A673 (cell line): ENCODE measurements around the gene PJA1. TPM values are rescaled to one million over a fixed set of nuclear protein-coding genes. Genes with fewer than 3 reads are reported as not detected.

Experiments
- BruUV-seq: library from RNA; stranded (reverse); fragments of 400-500 nt; replicated peaks from 2 replicates; lab custom pipeline; 2021; lab: Mats Ljungman, UMichigan
- CTCF ChIA-PET: fragments of 300-600 bp; sonication (Branson Sonifier 250); formaldehyde crosslinking; loops from one replicate; lab custom pipeline; 2022; ENCODE audit warnings: antibody characterized with exemption; lab: Charles Lee
- POLR2A ChIA-PET: fragments of 300-600 bp; sonication (Branson Sonifier 250); formaldehyde crosslinking; loops from one replicate; lab custom pipeline; 2022; ENCODE audit warnings: antibody characterized with exemption; ENCODE audit not compliant: low non-redundant PET; lab: Charles Lee
- DNase-seq: peaks from one replicate; pipeline ENCODE4 v3.0.0-alpha.2; 2015; ENCODE audit warnings: low spot score
- H3K27ac ChIP-seq: fragments of 200-600 bp; sonication (generic); 2 replicates; pipeline ENCODE4 v1.5.1; 2016; ENCODE audit warnings: mixed run types, low read depth, mild to moderate bottlenecking, mixed read lengths, antibody characterized with exemption, low read length; ENCODE audit not compliant: poor library complexity, severe bottlenecking
- H3K27me3 ChIP-seq: fragments of 200-600 bp; sonication (generic); replicated peaks from 2 replicates; pipeline ENCODE4 v1.6.1; 2017; ENCODE audit warnings: mixed run types, low read depth, mild to moderate bottlenecking, mixed read lengths, antibody characterized with exemption, low read length; ENCODE audit not compliant: insufficient read depth, poor library complexity
- H3K36me3 ChIP-seq: fragments of 200-600 bp; sonication (generic); 2 replicates; pipeline ENCODE4 v1.6.1; 2016; ENCODE audit warnings: mixed run types, mild to moderate bottlenecking, mixed read lengths, antibody characterized with exemption, low read length; ENCODE audit not compliant: insufficient read depth, poor library complexity, severe bottlenecking
- H3K4me1 ChIP-seq: fragments of 200-600 bp; sonication (generic); 2 replicates; pipeline ENCODE4 v1.6.1; 2017; ENCODE audit warnings: mixed run types, mild to moderate bottlenecking, mixed read lengths, antibody characterized with exemption, low read length; ENCODE audit not compliant: insufficient read depth, poor library complexity, severe bottlenecking
- H3K4me3 ChIP-seq: fragments of 200-600 bp; sonication (generic); 2 replicates; pipeline ENCODE4 v1.5.1; 2016; ENCODE audit warnings: low read depth, mixed run types, mild to moderate bottlenecking, mixed read lengths, low read length; ENCODE audit not compliant: poor library complexity, severe bottlenecking
- H3K9me3 ChIP-seq: fragments of 200-600 bp; sonication (generic); 2 replicates; pipeline ENCODE4 v1.6.1; 2016; ENCODE audit warnings: mixed run types, low read depth, mild to moderate bottlenecking, mixed read lengths, antibody characterized with exemption, low read length; ENCODE audit not compliant: poor library complexity, severe bottlenecking
- EZH2 ChIP-seq: fragments of 200-600 bp; sonication (generic); IDR thresholded peaks from 2 replicates; pipeline ENCODE4 v1.6.1; 2017; ENCODE audit warnings: borderline replicate concordance, low read depth, mild to moderate bottlenecking, mixed read lengths, antibody characterized with exemption, low read length; ENCODE audit not compliant: poor library complexity, severe bottlenecking
- intact Hi-C: fragments of 100-400 bp; cut with micrococcal nuclease; formaldehyde crosslinking; loops from one replicate; pipeline ENCODE4 v1.10.0; 2022; ENCODE audit not compliant: unreplicated experiment
- total RNA-seq: library from RNA; stranded (reverse); gene quantifications from 2 replicates; pipeline ENCODE4 v1.2.3, GENCODE V29; 2021
- TF ChIP-seq, protein P1 (sequence below): fragments of 300-800, 200-600 bp; sonication (generic); conservative IDR thresholded peaks from 2 replicates; pipeline ENCODE4 v1.5.1; 2017; ENCODE audit warnings: low read depth, mild to moderate bottlenecking, antibody characterized with exemption, low read length, moderate library complexity, mixed read lengths

Gene PJA1
- total RNA-seq, 1 experiment from 2014 or later = 36.0 TPM

DNA sequence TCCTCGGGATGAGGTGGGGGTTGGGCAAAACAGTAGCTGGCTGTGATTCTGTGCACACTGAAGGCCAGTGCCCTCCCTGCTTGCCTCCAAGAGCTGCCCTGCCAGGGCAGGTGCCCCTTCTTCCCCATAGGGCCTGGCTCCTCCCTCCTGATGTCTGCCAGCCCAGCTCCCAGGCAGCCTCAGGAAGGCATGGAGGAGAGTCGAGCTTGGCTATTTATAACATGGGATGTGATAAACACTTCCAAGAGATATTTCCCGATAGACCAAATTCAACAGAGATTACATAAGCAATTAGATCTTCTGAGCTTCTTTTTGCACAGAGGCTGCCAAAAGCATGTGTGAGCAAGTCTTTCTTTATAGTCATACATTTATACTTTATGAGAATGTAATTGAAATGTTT lies 45.3 kb upstream of the PJA1 start:
- CTCF ChIA-PET = no interaction called here
- no TSS peak for BruUV-seq
- Histone ChIP-seq H3K36me3 (no peaks in the 10 kb centered on the region), H3K4me3 (no peak overlapping the region), H3K4me1 (no peaks in the 10 kb centered on the region), H3K27ac (no peak overlapping the region), H3K9me3 (no peaks in the 10 kb centered on the region), H3K27me3 (no peaks in the 10 kb centered on the region)
- POLR2A ChIA-PET = interaction anchor here (0.6 kb wide), 1 partner anchor 54 kb away, joined by 3 read pairs; no protein-coding TSS in a partner anchor
- no peak for DNase-seq
- TF ChIP-seq EZH2 = no peak
- TF ChIP-seq, protein P1, sequence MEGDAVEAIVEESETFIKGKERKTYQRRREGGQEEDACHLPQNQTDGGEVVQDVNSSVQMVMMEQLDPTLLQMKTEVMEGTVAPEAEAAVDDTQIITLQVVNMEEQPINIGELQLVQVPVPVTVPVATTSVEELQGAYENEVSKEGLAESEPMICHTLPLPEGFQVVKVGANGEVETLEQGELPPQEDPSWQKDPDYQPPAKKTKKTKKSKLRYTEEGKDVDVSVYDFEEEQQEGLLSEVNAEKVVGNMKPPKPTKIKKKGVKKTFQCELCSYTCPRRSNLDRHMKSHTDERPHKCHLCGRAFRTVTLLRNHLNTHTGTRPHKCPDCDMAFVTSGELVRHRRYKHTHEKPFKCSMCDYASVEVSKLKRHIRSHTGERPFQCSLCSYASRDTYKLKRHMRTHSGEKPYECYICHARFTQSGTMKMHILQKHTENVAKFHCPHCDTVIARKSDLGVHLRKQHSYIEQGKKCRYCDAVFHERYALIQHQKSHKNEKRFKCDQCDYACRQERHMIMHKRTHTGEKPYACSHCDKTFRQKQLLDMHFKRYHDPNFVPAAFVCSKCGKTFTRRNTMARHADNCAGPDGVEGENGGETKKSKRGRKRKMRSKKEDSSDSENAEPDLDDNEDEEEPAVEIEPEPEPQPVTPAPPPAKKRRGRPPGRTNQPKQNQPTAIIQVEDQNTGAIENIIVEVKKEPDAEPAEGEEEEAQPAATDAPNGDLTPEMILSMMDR = no peak
- intact Hi-C loops = no loop called here

DNA sequence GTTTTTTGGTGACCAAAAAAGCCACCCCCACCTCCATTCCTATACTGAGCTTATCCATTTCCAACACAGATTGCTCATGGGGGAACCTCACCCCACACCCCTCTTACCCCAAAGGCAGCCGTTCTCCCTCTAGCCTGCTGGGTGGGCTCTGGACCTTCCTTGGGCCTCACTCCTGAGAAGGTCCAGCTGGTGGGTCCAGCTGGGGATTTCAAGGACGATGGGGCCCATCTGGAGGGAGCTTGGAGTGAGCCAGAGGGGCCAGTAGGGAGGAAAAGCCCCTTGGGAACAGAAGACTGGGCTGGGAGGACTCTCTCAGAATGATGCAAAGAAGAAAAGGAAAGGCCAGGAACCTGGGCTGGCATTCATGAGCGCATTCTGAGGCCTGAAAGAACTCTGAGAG lies 42.0 kb upstream of the PJA1 start:
- intact Hi-C loops = no loop called here
- CTCF ChIA-PET = no interaction called here

DNA sequence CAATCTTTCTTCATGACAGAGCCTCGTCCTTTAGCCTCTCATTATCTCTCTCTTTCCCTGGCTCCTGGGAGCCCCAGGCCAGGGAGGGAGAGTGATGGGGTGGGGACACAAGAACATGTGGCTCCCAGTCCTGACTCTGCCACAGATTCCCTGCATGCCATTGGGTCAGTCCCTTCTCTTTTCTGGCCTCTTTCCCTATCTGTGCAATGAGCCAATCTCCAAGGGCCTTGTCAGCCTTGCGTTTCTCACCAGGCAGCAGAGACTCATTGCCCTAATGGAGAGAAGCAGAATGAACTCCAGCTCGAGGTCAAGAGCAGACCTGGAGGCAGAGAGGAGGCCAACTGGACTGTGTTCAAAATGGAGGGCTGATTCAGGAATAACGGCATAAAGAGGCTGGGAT lies 38.4 kb upstream of the PJA1 start:
- ChIA-PET CTCF (no interaction called here), POLR2A (no interaction called here)
- Histone ChIP-seq H3K36me3 (no peaks in the 10 kb centered on the region), H3K4me3 (no peak overlapping the region), H3K4me1 (no peaks in the 10 kb centered on the region), H3K9me3 (no peaks in the 10 kb centered on the region), H3K27ac (no peak overlapping the region), H3K27me3 (no peaks in the 10 kb centered on the region)
- TF ChIP-seq, protein P1 = no peak
- TF ChIP-seq EZH2 = no peak
- no TSS peak for BruUV-seq
- intact Hi-C loops = no loop called here
- DNase-seq = no peak

More for the DNA sequence above, 42.0 kb upstream of the PJA1 start:
- Histone ChIP-seq H3K27ac (no peak overlapping the region), H3K27me3 (no peaks in the 10 kb centered on the region), H3K9me3 (no peaks in the 10 kb centered on the region), H3K4me3 (no peak overlapping the region), H3K36me3 (no peaks in the 10 kb centered on the region), H3K4me1 (no peaks in the 10 kb centered on the region)
- BruUV-seq = no TSS peak
- POLR2A ChIA-PET = no interaction called here
- DNase-seq = no peak
- TF ChIP-seq, protein P1 = no peak
- no peak for TF ChIP-seq EZH2
